AG09309 (cell line): Measurements from ENCODE around the gene C1QTNF5.

ENCODE experiments used
- DNase-seq: peaks from one replicate; pipeline ENCODE4 v3.0.0-alpha.2; 2010; ENCODE audit warnings: low read depth
- H3K4me3 ChIP-seq: 2 replicates; pipeline ENCODE4 v1.5.1; 2011; ENCODE audit warnings: mild to moderate bottlenecking, low read depth, low read length, moderate library complexity; ENCODE audit not compliant: control insufficient read depth
- TF ChIP-seq, protein P1 (sequence below): IDR thresholded peaks from 2 replicates; pipeline ENCODE4 v1.5.1; 2011; ENCODE audit warnings: mild to moderate bottlenecking, low read depth, low read length, inconsistent platforms; ENCODE audit not compliant: insufficient read depth, control insufficient read depth; ENCODE audit errors: missing control alignments

C1QTNF5 gene

GRCh38 chr11:119381181-119381988 is 40.7 kb upstream of the C1QTNF5 start, which contains the start of gene USP2:
TSS of gene USP2 (minus strand) at chr11:119381690. CDS start at chr11:119373480, 8,210 bp downstream.
- peak; percentile 80 for DNase-seq
- H3K4me3 ChIP-seq: peak within 1 kb of the TSS; percentile 51
- TF ChIP-seq, protein P1, sequence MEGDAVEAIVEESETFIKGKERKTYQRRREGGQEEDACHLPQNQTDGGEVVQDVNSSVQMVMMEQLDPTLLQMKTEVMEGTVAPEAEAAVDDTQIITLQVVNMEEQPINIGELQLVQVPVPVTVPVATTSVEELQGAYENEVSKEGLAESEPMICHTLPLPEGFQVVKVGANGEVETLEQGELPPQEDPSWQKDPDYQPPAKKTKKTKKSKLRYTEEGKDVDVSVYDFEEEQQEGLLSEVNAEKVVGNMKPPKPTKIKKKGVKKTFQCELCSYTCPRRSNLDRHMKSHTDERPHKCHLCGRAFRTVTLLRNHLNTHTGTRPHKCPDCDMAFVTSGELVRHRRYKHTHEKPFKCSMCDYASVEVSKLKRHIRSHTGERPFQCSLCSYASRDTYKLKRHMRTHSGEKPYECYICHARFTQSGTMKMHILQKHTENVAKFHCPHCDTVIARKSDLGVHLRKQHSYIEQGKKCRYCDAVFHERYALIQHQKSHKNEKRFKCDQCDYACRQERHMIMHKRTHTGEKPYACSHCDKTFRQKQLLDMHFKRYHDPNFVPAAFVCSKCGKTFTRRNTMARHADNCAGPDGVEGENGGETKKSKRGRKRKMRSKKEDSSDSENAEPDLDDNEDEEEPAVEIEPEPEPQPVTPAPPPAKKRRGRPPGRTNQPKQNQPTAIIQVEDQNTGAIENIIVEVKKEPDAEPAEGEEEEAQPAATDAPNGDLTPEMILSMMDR: peak; percentile 78

DNA sequence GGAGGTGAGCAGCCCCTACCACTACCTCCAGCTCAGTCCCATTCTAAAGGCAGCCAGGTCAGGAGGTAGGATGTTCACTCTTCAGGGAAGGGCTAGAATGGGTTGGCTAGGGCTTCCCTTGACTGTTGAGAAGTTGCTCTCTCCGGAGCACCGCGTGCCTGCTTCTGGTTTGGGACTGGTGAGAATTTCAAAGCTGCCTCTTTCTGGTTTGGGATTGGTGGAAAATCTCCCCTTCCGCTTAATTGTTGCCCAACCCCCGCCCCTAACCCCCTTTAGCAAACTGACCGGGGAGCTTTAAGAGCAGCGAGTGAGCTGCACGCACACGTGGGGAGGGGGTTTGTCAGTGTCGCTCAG is 40.1 kb upstream of the C1QTNF5 start:
- TF ChIP-seq, protein P1: no peak
- DNase-seq: no peak
- H3K4me3 ChIP-seq: peak overlapping the region; percentile 51

- DNase-seq: no peak
- TF ChIP-seq, protein P1: no peak
- no peak overlapping the region for H3K4me3 ChIP-seq
These were observed 39.6 kb upstream of the C1QTNF5 start for GRCh38 chr11:119380160-119380826.

DNA sequence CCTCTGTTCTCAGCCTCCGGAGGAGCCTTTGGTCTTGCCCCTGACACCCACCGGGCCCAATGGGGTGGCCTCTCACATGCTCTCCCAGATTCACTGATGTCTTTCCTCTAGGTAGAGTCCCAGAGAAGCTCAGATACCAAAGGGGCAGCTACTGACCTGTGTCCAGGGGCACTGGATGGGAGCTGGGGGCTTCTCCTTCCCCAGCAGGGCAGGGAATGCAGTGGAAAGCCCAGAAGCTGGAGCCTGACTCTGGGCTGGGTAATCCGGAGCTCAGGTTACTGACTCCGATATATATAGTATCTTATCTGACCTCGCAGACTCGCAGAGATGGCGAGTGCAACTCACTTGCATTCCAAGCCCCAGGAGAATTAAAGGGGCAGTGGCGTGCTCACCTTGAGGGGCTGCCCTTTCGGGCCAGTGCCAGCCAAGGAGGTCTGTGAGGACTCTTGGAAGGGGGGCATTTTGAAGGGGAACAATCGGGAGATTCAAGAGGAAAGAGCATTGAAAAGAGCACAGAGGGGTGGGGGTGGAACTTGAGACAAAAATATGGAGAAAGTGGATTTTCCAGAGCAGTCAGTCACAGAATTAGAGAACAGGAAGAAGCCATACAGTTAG is 38.3 kb upstream of the C1QTNF5 start:
- no peak for DNase-seq
- no peak overlapping the region for H3K4me3 ChIP-seq
- TF ChIP-seq, protein P1: no peak

- H3K4me3 ChIP-seq: no peak overlapping the region
- DNase-seq: no peak
- TF ChIP-seq, protein P1: no peak
These were observed 37.4 kb upstream of the C1QTNF5 start for GRCh38 chr11:119377961-119378667.
